K562 (cell line): ENCODE results near the gene ENO3. TPM values are rescaled to one million over a fixed set of nuclear protein-coding genes. Genes with fewer than 3 reads are reported as not detected.

ENCODE experiments used
- AFF1 ChIP-seq, 2 experiments: fragments of 450-650 bp; IDR thresholded peaks; 2 replicates each; pipeline ENCODE4 v1.6.1; 2018; ENCODE audit warnings: mild to moderate bottlenecking in 2 of 2, low read depth in 1 of 2; ENCODE audit not compliant: partially characterized antibody in 2 of 2
- BHLHE40 ChIP-seq: IDR thresholded peaks from 2 replicates; pipeline ENCODE4 v1.6.1; 2011; ENCODE audit warnings: low read length, improper control_type of control experiment
- CBX5 ChIP-seq: IDR thresholded peaks from 2 replicates; pipeline ENCODE4 v1.6.1; 2014; ENCODE audit warnings: low read depth, borderline replicate concordance
- GMEB1 ChIP-seq: fragments of 250-450 bp; sonication (Bioruptor Pico); IDR thresholded peaks from 2 replicates; pipeline ENCODE4 v1.4.0; 2020; ENCODE audit warnings: mild to moderate bottlenecking
- HCFC1 ChIP-seq: IDR thresholded peaks from 2 replicates; pipeline ENCODE4 v1.6.1; 2012; ENCODE audit warnings: low read depth, low read length, improper control_type of control experiment
- MBD1 ChIP-seq: fragments of 250-450 bp; sonication (Bioruptor Pico); IDR thresholded peaks from 2 replicates; pipeline ENCODE4 v1.8.0; 2022; ENCODE audit warnings: inconsistent platforms
- PATZ1 ChIP-seq: fragments of 250-450 bp; sonication (Bioruptor Pico); IDR thresholded peaks from 2 replicates; pipeline ENCODE4 v1.5.0; 2020; ENCODE audit warnings: mild to moderate bottlenecking, borderline replicate concordance
- PHF20 ChIP-seq: fragments of 450-650 bp; IDR thresholded peaks from 2 replicates; pipeline ENCODE4 v1.6.1; 2018; ENCODE audit not compliant: partially characterized antibody
- RBM22 ChIP-seq: fragments of 200-400 bp; formaldehyde crosslinking; IDR thresholded peaks from 2 replicates; pipeline ENCODE4 v1.6.1; 2018; ENCODE audit warnings: low read length, low read depth; ENCODE audit not compliant: poor library complexity, severe bottlenecking
- SIN3A ChIP-seq, 2 experiments: fragments of 150-350 bp in 1 of 2; IDR thresholded peaks; 2 replicates each; pipeline ENCODE4 v1.6.1; 2011 to 2016; ENCODE audit warnings: borderline replicate concordance in 2 of 2, low read depth in 2 of 2, low read length in 2 of 2, mild to moderate bottlenecking in 2 of 2, moderate library complexity in 2 of 2; ENCODE audit not compliant: control insufficient read depth in 1 of 2
- TAF7 ChIP-seq: fragments of 450-650 bp; IDR thresholded peaks from 2 replicates; pipeline ENCODE4 v1.6.1; 2016; ENCODE audit warnings: missing genetic modification characterization, missing compliant biosample characterization
- THAP12 ChIP-seq: fragments of 250-450 bp; sonication (Bioruptor Pico); IDR thresholded peaks from 2 replicates; pipeline ENCODE4 v1.9.0; 2021; ENCODE audit warnings: mild to moderate bottlenecking, inconsistent platforms
- TOE1 ChIP-seq, 2 experiments: fragments of 450-650 bp in 1 of 2; sonication (generic) in 1 of 2; formaldehyde crosslinking in 1 of 2; IDR thresholded peaks; 2 replicates each; pipeline versions ENCODE4 v1.7.1 to v1.8.0; 2016 to 2022; ENCODE audit warnings: borderline replicate concordance in 2 of 2, mild to moderate bottlenecking in 2 of 2, antibody characterized with exemption in 1 of 2, inconsistent platforms in 1 of 2, low read depth in 1 of 2, missing genetic modification reagents in 1 of 2, moderate library complexity in 1 of 2
- U2AF1 ChIP-seq: fragments of 200-400 bp; formaldehyde crosslinking; optimal IDR thresholded peaks from 2 replicates; pipeline ENCODE3; 2017; ENCODE audit warnings: mild to moderate bottlenecking, low read depth, low read length, moderate library complexity
- ZFX ChIP-seq: sonication (generic); formaldehyde crosslinking; IDR thresholded peaks from 2 replicates; pipeline ENCODE4 v1.8.0; 2022; ENCODE audit warnings: mild to moderate bottlenecking, missing genetic modification reagents, moderate library complexity
- ZNF586 ChIP-seq: fragments of 450-650 bp; formaldehyde crosslinking; conservative IDR thresholded peaks from 2 replicates; pipeline ENCODE4 v1.4.0; 2020; ENCODE audit warnings: mild to moderate bottlenecking, moderate library complexity
- polyA plus RNA-seq, 8 experiments: library from polyadenylated mRNA; depleted of rRNA in 4 of 8; stranded (reverse) in 5 of 8; unstranded in 3 of 8; fragments of >200 nt; fragmentation: Nextera tagmentation in 2 of 8; fragmentation: Illumina TruSeq in 1 of 8; extraction: Ambion mirVana in 2 of 8; extraction: Trizol in 1 of 8; gene quantifications; 2 replicates each; pipeline versions ENCODE4 v1.2.1 to v1.2.3, GENCODE V29; 2011 to 2014; ENCODE audit warnings: inconsistent platforms in 1 of 8, missing spikeins in 1 of 8
- total RNA-seq, 7 experiments: library from RNA; depleted of rRNA in 6 of 7; stranded (reverse); fragments of >200 nt in 6 of 7; fragmentation: Illumina TruSeq in 2 of 7; extraction: Trizol in 2 of 7; gene quantifications; 2 replicates each; pipeline versions ENCODE4 v1.2.1 to v1.2.3, GENCODE V29; 2011 to 2021; ENCODE audit warnings: low replicate concordance in 1 of 7

Gene ENO3
- total and polyA plus RNA-seq, 9 of the 15 experiments (the other 6 are each of a cell fraction or from before 2014, with no cell fraction given) = 5.7 to 17.2 (median 9.9) TPM

- TF ChIP-seq HCFC1 (no peak), PATZ1 (CRISPR knock-in tag) (no peak), TOE1 (IDR thresholded peaks at IDR 0.05; ENCODE audit: borderline replicate concordance) (0 out of 2 replicates have a peak, but pooled peaks have one; percentile 23), TOE1 (CRISPR knock-in tag; IDR thresholded peaks at IDR 0.05; ENCODE audit: borderline replicate concordance, low read depth) (no peak), BHLHE40 (no peak), TAF7 (peak; percentile 31; the same call in 1 of the 2 replicates), GMEB1 (CRISPR knock-in tag) (no peak), SIN3A (IDR thresholded peaks at IDR 0.05; ENCODE audit: borderline replicate concordance in 2 of 2, control insufficient read depth in 1 of 2, low read depth in 2 of 2, low read length in 2 of 2) (no peak), RBM22 (no peak), ZFX (no peak), ZNF586 (CRISPR knock-in tag) (no peak), PHF20 (no peak), AFF1 (IDR thresholded peaks at IDR 0.05; ENCODE audit: low read depth in 1 of 2, partially characterized antibody in 2 of 2) (no peak), MBD1 (CRISPR knock-in tag) (no peak), CBX5 (no peak), U2AF1 (no peak), THAP12 (CRISPR knock-in tag) (no peak)
Observed at GRCh38 chr17:4939546-4939795, 11.4 kb upstream of the ENO3 start (continued).
